ENCODE measurements around the gene NAA80.

DNA sequence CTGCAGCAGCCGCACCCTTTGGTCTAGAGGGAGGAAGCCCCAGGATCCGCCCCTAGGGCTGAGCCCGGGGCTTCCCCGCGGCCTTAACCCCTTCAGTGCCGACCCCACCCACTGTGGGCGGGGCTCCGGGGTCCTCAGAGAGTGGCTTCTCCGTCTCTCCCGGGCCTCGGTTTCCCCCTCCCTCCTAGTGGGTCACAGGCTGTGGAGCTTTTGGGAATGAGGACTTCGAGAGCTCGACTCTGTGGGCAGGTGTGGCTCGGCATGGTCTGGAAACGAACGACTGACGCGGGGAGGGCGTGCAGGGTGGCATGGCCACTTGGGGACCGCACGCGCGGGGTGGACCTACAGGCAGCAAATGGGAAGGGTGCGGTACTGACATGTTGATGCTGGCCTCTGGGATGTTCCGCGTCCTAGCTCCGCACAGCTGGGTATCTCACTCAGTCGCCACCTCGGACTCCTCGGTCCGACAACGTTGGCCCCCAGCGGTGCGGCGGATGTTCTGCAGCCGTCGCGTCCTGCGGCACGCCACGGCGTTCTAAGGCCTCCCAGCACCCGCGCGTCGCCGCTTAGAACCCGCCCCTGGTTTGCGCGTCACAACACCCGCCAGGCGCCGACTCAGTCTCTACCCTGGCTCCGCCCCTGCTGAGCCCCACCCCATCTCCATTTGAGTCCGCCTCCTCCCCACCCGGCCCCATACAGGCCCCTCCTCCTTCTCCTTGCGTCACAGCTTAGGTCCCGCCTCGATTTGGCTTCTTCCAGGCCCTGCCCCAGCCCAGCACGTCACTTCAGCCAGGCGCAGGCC, at the start of gene NAA80, which contains the start of gene HYAL3:
- TF ChIP-seq POLR2A (IDR thresholded peaks at IDR 0.05; ENCODE audit: low read length) (peak; percentile 95), GATA1 (IDR thresholded peaks at IDR 0.05; ENCODE audit: low read depth, low read length) (no peak)

All from erythroblast (primary cell).